SU-DHL-6 (cell line): ENCODE data around the gene KLHL18.
A peak's percentile ranks its signal among the peaks of the same experiment; 100 is the strongest.

ENCODE experiments used
- H2AFZ ChIP-seq: fragments of 200-600 bp; sonication (generic); 2 replicates; pipeline ENCODE4 v1.6.1; 2014; ENCODE audit warnings: low read depth, mild to moderate bottlenecking, moderate library complexity, mixed read lengths, antibody characterized with exemption, low read length; ENCODE audit not compliant: severe bottlenecking
- H3F3A ChIP-seq: fragments of 200-600 bp; shearing (Covaris generic); 2 replicates; pipeline ENCODE4 v1.6.0; 2016; ENCODE audit warnings: antibody characterized with exemption, mild to moderate bottlenecking; ENCODE audit not compliant: insufficient read depth
- H3K27ac ChIP-seq: fragments of 200-600 bp; sonication (generic); 2 replicates; pipeline ENCODE4 v1.5.1; 2016; ENCODE audit warnings: low read depth, mild to moderate bottlenecking, low read length, moderate library complexity, mixed read lengths
- H3K27me3 ChIP-seq: fragments of 200-600 bp; sonication (generic), shearing (Covaris generic); 2 replicates; pipeline ENCODE4 v1.6.0; 2014; ENCODE audit warnings: mild to moderate bottlenecking, low read length
- H3K36me3 ChIP-seq: fragments of 200-600 bp; sonication (generic); 2 replicates; pipeline ENCODE4 v1.6.1; 2014; ENCODE audit warnings: mild to moderate bottlenecking, low read length, mixed read lengths
- H3K4me2 ChIP-seq: fragments of 300-600, 200-600 bp; shearing (Covaris generic), sonication (generic); 2 replicates; pipeline ENCODE4 v1.6.0; 2014; ENCODE audit warnings: low read length, low read depth, mild to moderate bottlenecking; ENCODE audit not compliant: poor library complexity, severe bottlenecking
- H3K4me3 ChIP-seq: fragments of 200-600 bp; sonication (generic); 2 replicates; pipeline ENCODE4 v1.5.1; 2014; ENCODE audit warnings: antibody characterized with exemption, low read length, mild to moderate bottlenecking, mixed read lengths; ENCODE audit not compliant: insufficient read depth, poor library complexity, severe bottlenecking
- H3K79me2 ChIP-seq: fragments of 200-600 bp; sonication (generic); 2 replicates; pipeline ENCODE4 v1.6.1; 2014; ENCODE audit warnings: mild to moderate bottlenecking, low read length, moderate library complexity; ENCODE audit not compliant: insufficient read depth
- H3K9ac ChIP-seq: fragments of 200-600 bp; sonication (generic); 2 replicates; pipeline ENCODE4 v1.7.0; 2014; ENCODE audit warnings: mild to moderate bottlenecking, low read length
- H3K9me2 ChIP-seq: fragments of 200-600 bp; sonication (generic); replicated peaks from 2 replicates; pipeline ENCODE4 v1.6.1; 2014; ENCODE audit warnings: low read length; ENCODE audit not compliant: insufficient read depth
- H3K9me3 ChIP-seq: fragments of 200-600 bp; sonication (generic); 2 replicates; pipeline ENCODE4 v1.6.1; 2014; ENCODE audit warnings: low read length, mixed read lengths; ENCODE audit not compliant: insufficient read depth
- H4K20me1 ChIP-seq: fragments of 200-600 bp; sonication (generic); 2 replicates; pipeline ENCODE4 v1.6.1; 2014; ENCODE audit warnings: low read depth, mild to moderate bottlenecking, antibody characterized with exemption, low read length, moderate library complexity, mixed read lengths
- EZH2phosphoT487 ChIP-seq: fragments of 200-600 bp; sonication (generic), shearing (Covaris generic); conservative IDR thresholded peaks from 2 replicates; pipeline ENCODE4 v1.6.1; 2018; ENCODE audit warnings: mild to moderate bottlenecking, antibody characterized with exemption, low read length, moderate library complexity, mixed read lengths
- TF ChIP-seq, protein P1 (sequence below): fragments of 200-600 bp; sonication (generic); IDR thresholded peaks from one replicate; pipeline ENCODE4 v1.5.1; 2017; ENCODE audit warnings: antibody characterized with exemption, mild to moderate bottlenecking, low read length, moderate library complexity; ENCODE audit not compliant: insufficient read depth, poor library complexity, severe bottlenecking

KLHL18 gene

DNA sequence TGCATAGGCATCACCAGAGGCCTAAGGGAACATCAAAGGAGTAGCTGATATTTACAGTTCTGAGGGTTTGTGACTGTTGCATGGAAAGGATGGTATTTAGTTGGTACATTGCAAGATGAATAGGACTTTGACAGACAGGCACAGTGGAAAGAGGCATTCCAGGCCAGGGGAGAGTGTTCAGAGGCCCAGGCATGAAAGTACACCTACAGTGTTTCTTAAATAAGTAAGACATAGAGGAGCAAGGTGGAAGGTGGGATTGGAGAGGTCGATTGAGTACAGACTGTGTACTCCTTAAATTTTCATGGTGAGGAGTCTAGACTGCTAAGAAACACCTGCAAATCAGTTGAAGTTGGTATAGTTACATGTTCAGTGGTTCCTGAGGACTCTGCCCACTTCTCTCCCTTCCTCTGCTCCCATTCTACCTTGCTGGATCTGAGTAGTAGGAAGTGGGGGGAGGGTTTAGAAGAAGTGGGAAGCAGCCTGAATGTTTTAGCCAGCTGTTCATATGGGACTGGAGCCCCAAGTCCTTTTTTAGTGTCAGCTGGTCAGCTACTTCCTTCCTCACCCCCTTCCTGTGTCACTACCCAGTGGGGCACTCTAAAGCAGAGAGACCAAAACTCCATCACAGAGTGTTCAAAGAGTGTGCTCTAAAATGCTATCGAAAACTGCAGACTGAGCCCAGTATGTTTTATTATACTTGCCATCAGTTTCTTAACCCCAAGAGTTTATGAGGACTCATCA lies 14.0 kb downstream of the KLHL18 start:
- H3K4me2 ChIP-seq, result peak overlapping the region; percentile 0
- no peak overlapping the region for H3K4me3 ChIP-seq
- H4K20me1 ChIP-seq, result no peaks in the 10 kb centered on the region
- H3K27me3 ChIP-seq, result no peaks in the 10 kb centered on the region
- TF ChIP-seq, protein P1, sequence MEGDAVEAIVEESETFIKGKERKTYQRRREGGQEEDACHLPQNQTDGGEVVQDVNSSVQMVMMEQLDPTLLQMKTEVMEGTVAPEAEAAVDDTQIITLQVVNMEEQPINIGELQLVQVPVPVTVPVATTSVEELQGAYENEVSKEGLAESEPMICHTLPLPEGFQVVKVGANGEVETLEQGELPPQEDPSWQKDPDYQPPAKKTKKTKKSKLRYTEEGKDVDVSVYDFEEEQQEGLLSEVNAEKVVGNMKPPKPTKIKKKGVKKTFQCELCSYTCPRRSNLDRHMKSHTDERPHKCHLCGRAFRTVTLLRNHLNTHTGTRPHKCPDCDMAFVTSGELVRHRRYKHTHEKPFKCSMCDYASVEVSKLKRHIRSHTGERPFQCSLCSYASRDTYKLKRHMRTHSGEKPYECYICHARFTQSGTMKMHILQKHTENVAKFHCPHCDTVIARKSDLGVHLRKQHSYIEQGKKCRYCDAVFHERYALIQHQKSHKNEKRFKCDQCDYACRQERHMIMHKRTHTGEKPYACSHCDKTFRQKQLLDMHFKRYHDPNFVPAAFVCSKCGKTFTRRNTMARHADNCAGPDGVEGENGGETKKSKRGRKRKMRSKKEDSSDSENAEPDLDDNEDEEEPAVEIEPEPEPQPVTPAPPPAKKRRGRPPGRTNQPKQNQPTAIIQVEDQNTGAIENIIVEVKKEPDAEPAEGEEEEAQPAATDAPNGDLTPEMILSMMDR, result no peak
- H3K27ac ChIP-seq, result peak overlapping the region; percentile 19; the same call in 1 of the 2 replicates
- H3K9me2 ChIP-seq, result no peaks in the 10 kb centered on the region
- H3K9ac ChIP-seq, result no peak overlapping the region
- H3K36me3 ChIP-seq, result peaks cover 3% of the 10 kb centered on the region; the same call in 1 of the 2 replicates
- no peaks in the 10 kb centered on the region for H3K9me3 ChIP-seq
- H2AFZ ChIP-seq, result no peak overlapping the region
- no peaks in the 10 kb centered on the region for H3F3A ChIP-seq
- peaks cover 49% of the 10 kb centered on the region for H3K79me2 ChIP-seq

DNA sequence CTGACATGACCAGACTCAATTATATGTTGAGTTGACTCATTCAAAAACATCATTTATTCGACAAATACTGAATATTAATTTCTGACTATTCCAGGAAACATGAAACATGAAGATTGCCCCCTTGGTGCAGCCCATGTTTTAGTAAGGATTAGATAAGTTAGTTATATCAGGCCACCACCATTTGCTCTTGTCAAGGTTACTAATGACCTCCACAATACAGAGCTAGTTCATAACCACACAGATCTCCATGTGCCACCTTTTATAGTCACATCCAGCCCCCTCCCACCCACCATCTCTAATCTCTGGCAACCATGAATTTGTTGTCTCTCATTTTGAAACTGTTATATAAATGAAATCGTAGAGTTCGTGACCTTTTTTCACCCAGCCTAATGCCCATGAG lies 15.7 kb downstream of the KLHL18 start:
- Histone ChIP-seq H3K79me2 (peaks cover 48% of the 10 kb centered on the region), H3K9me3 (no peaks in the 10 kb centered on the region), H3K36me3 (peaks cover 12% of the 10 kb centered on the region; the same call in 1 of the 2 replicates), H3K9ac (no peak overlapping the region), H2AFZ (no peak overlapping the region), H3K9me2 (no peaks in the 10 kb centered on the region), H3K4me3 (no peak overlapping the region), H3F3A (no peaks in the 10 kb centered on the region), H4K20me1 (no peaks in the 10 kb centered on the region), H3K27ac (no peak overlapping the region), H3K27me3 (no peaks in the 10 kb centered on the region), H3K4me2 (no peak overlapping the region)
- TF ChIP-seq, protein P1, result no peak
- no peak for TF ChIP-seq EZH2phosphoT487

- Histone ChIP-seq H3F3A (no peaks in the 10 kb centered on the region), H4K20me1 (no peaks in the 10 kb centered on the region), H3K9ac (no peak overlapping the region), H3K36me3 (peaks cover 12% of the 10 kb centered on the region; the same call in 1 of the 2 replicates), H3K27ac (no peak overlapping the region), H3K79me2 (peaks cover 48% of the 10 kb centered on the region), H3K4me3 (no peak overlapping the region), H3K27me3 (no peaks in the 10 kb centered on the region), H3K9me2 (no peaks in the 10 kb centered on the region), H3K4me2 (no peak overlapping the region), H3K9me3 (no peaks in the 10 kb centered on the region), H2AFZ (no peak overlapping the region)
- no peak for TF ChIP-seq EZH2phosphoT487
- TF ChIP-seq, protein P1, result no peak
Measured at GRCh38 chr3:47299381-47300318, 16.9 kb downstream of the KLHL18 start.
